GM19467 (cell line): ENCODE data around the gene EVI5L.

ENCODE experiments used
- ATAC-seq: cut with Tn5 transposase; IDR thresholded peaks from one replicate; pipeline ENCODE4 v1.9.1; 2021; ENCODE audit warnings: mild to moderate bottlenecking, moderate library complexity; ENCODE audit not compliant: unreplicated experiment

Gene EVI5L

DNA sequence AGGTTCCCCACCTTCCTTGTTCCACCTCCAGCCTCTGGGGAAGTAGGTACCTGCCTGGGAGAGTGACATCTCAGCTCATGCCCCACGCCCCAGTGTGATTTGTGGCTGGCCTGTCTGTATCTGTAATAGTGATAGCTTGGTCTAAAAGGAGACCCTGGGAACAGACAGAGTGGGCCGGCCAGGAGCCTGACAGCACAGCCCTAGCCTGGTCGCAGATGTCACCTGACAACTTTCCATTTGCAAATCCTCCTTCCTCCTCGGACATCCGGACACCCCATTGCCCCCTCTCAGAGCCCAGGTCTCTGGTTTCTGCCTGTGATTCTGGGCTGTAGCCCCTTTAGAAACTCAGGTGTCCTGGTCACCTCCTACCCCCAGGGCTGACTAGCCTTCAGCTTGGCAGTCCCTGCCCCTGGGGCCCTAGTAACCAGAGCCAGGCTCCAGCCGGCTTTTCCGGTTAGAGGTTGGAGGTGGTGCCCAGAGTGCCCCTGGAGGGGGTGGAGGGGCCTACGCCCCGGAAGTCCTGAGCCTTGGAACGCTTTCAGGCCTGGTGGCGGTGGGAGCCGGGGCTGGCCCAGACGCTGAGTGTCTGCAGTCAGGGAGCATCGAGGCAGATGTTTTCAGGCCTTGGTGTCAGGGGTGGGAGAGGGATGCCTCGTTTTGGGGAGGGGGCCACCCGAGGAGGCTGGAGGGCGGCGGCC lies 64.7 kb downstream of the EVI5L start:
- no peak for ATAC-seq

DNA sequence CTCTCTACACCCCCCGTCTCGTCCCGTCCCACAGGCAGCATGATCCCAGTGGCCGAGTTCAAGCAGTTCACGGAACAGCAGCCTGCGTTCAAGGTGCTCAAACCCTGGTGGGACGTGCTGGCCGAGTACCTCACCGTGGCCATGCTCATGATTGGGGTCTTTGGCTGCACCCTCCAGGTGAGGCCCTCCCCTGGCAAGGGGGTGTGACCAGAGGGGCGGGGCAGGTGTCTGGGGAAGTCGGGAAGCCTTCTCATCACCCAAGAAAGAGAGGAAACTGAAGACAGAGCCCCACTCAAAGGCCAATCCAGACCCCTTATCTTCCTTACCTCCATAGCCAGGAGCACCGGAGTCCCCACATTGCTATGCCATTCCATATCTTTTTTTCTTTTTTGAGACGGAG lies 65.5 kb downstream of the EVI5L start:
- ATAC-seq: no peak

DNA sequence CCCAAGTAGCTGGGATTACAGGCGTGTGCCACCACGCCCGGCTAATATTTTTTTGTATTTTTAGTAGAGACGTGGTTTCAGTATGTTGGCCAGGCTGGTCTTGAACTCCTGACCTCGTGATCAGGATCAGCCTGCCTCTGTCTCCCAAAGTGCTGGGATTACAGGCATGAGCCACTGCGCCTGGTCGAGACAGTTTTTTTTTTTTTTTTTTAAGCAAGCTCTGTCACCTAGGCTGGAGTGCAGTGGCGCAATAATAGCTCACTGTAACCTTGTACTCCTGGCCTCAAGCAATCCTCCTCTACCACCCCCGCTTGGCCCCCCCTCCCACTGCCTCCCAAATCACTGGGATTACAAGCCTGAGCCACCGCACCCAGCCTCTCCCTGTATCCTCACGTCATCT lies 67.3 kb downstream of the EVI5L start:
- ATAC-seq: no peak

DNA sequence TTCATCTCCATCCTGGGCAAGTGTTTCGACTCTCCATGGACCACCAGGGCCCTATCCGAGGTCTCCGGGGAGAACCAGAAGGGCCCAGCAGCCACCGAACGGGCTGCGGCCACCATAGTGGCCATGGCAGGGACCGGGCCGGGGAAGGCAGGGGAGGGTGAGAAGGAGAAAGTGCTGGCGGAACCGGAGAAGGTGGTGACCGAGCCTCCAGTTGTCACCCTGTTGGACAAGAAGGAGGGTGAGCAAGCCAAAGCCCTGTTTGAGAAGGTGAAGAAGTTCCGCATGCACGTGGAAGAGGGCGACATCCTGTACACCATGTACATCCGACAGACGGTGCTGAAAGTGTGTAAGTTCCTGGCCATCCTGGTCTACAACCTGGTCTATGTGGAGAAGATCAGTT lies 68.9 kb downstream of the EVI5L start:
- ATAC-seq: no peak

DNA sequence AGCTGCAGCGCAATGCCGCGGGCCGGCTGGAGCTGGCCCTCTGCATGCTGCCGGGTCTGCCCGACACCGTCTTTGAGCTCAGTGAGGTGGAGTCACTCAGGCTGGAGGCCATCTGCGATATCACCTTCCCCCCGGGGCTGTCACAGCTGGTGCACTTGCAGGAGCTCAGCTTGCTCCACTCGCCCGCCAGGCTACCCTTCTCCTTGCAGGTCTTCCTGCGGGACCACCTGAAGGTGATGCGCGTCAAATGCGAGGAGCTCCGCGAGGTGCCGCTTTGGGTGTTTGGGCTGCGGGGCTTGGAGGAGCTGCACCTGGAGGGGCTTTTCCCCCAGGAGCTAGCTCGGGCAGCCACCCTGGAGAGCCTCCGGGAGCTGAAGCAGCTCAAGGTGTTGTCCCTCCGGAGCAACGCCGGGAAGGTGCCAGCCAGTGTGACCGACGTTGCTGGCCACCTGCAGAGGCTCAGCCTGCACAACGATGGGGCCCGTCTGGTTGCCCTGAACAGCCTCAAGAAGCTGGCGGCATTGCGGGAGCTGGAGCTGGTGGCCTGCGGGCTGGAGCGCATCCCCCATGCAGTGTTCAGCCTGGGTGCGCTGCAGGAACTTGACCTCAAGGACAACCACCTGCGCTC lies 69.8 kb downstream of the EVI5L start:
- ATAC-seq: no peak

DNA sequence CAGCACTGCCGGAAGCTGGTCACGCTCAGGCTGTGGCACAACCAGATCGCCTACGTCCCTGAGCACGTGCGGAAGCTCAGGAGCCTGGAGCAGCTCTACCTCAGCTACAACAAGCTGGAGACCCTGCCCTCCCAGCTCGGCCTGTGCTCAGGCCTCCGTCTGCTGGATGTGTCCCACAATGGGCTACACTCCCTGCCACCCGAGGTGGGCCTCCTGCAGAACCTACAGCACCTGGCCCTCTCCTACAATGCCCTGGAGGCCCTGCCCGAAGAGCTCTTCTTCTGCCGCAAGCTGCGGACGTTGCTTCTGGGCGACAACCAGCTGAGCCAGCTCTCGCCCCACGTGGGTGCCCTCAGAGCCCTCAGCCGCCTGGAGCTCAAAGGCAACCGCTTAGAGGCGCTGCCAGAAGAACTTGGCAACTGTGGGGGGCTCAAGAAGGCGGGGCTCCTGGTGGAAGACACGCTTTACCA lies 70.4 kb downstream of the EVI5L start:
- ATAC-seq: no peak

DNA sequence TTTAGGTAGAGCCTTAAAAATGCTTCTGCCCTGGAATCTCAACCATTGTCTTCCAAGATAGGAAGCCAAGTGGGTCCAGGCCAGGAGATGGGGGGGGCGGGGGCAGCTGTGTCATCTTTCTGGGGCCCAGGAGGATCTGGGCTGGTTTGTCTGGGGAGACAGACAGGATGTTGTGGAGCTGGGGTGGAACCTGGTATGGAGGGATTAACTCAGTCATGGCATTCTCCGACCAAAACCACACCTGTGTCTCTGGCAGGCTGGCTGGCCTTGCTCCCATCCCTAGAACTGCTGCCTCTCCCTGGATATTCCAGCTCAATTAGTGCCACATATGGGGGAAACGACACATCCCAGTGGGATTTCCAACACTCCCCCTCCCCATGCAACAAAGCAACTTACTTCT lies 70.9 kb downstream of the EVI5L start:
- ATAC-seq: no peak

DNA sequence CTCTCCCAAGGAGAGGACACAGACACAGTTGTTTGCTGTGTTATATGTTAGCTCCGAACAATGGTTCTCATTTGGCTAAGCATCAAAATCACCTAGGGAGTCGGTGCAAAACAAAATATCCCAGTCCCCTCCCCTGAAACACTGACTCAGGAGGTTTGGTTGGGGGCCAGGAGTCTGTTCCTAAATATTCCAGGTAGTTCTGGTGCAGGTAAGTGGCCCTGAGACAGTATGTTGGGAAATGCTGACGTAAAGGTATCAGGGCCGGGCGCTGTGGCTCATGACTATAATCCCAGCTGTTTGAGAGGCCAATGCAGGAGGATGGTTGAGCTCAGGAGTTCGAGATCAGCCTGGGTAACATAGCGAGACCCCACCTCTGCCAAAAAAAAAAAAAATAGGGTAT lies 71.3 kb downstream of the EVI5L start:
- ATAC-seq: no peak

DNA sequence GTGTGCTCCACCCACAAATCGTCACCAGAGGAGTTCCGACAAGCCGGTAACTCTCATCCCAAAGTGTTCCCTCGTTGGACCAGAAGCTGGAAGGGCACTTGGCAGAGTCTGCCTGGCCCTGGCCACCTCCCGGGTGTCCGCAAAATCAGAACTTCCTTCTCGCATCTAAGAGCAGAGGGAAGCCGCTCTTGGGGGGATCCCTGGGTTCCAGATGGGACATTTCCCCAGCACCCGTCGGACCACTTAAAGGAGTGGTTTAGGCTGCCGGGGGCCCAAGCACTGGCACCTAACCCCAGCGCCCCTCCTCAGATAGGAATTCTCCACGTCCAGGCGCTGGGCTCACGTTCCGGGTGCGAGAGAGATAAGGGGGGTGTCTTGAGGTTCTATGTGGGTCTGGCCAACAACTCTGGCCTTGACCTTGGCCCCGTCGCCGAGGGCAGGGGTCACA lies 72.8 kb downstream of the EVI5L start:
- ATAC-seq: no peak

DNA sequence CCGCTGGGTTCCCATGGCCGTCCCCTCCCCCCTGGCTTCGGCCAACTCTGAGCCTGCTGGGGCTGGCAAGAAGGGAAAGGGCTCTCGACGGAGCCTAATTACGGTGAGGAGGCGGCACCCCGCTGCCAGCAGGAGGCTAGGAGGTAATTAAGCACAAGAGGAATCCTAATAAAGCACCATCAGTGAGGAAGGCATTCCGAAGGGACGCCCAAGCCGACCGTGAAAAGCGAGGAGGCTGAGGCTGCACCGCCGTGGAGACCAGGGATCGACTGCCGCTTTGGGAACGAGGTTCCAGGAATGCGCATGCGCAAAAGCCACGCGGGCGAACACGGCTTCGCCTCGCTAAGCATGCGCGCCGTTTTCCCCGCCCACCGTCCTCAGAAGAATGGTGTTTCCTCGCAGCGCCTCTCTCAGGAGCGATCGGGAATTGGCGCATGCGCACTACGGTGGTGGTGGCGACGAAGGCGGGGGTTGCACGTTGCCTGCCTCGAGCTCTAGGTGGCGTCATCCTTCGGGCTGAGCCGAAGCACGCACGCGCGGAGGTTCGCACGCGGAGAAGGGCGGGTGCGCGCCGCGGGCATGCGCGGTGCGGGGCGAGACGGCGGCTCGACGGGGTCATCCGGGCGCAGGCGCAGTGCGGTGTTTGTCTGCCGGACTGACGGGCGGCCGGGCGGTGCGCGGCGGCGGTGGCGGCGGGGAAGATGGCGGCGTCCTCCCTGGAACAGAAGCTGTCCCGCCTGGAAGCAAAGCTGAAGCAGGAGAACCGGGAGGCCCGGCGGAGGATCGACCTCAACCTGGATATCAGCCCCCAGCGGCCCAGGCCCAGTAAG lies 73.4 kb downstream of the EVI5L start, which contains the start of gene MAP2K7:
TSS of gene MAP2K7 (plus strand) at position 634 of the 830 bp plus-strand sequence. CDS start at position 702, 68 bp downstream.
- ATAC-seq: peak; percentile 78

DNA sequence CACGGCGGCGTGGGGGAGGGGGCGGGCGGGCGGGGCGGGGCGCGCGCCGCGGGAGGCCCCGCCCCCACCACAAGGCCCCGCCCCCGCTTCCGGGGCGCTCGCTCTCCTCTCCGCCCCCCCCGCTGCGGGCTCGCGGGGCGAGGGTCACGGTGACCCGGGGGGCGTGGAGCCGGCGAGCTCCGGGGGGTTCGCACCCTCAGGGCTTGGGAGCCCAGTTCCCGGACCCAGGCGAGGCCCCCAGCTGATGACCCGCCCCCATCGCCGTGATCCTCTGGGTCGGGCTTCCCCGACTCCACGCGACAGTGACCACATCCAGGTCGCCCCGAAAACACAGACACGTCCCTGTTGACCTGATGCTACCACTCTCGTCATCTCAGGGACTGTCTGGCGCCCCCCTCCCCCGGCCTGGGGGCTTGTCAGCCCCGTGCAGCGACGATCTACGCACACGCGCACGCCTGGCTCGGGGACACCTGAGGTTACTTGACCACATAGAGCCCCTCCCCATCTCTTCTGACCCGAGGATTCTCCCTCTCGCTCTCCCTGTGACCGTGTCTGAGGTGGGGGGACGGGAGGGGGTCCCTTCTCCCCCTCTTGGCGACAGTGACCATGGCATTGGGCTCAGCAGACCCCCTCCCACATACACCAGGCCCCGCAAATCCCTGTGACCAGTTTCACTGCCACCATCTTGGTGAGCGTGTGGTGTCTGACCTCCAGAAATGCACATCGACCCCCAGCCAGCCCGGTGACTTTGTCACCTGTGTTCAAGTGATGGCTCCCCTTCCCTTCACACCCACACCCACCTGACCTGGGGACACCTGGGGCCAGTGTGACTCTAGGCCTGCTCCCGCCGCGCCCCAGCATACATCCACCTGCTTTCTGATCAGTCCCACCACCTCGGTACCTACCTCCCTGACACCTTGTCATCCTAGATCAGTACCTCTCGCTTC lies 74.3 kb downstream of the EVI5L start:
- peak; percentile 17 for ATAC-seq

DNA sequence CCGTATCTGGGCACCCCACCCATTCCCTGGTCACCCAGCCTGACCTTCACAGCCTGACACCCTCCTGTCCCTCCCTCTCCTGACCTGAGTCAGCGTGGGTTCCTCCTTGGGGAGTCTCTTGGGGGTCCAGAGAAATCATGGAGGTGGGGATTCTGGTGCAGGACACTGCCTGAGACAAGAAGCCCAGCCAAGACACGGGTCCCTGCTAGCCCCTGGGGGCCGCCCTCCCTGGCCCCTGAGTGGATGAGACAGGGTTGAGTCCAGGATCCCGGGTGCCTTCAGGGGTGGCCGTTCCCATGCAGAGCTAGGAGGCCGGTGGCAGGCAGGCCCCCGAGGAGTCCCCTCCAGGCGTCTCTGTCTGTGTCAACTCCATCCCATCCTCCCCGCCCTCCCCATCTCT lies 75.2 kb downstream of the EVI5L start:
- no peak for ATAC-seq

DNA sequence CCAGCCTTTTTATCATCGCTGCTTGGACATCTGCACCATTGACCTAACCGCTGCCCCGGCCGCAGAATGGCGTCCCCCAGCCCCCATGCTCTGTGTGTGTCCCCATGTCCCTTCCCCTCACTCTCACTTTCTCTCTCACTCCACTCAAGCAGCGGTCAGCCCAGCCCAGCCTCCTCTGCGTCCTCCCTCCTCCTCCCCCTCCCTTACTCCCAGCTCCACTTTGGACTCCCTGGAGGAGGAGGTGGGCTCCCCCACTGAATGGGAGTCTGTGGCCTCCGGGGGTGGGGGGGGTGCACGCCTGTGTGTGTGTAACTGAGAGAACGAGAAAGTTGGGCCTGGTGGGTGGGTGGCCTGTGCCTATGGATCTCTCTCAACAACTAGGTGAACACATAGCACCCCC lies 75.8 kb downstream of the EVI5L start:
- ATAC-seq: no peak

DNA sequence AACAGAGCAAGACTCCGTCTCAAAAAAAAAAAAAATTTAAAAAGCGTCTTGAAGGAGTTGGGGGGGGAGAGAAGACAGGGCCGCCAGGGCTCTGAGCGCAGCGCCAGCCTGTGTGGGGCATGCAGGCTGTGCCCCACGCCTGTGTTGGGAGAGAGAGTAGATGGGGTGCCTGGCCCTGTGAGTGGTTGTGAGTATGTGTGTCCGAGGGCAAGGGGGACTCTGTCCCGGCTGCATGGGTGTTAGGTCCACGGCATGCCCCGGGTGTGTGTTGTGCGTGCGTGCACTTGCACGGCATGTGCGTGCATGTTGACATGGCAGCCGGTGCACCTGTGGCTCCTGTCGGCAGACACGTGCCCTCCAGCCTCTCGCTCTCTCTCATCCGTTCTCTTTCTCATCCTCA lies 77.1 kb downstream of the EVI5L start:
- ATAC-seq: no peak

DNA sequence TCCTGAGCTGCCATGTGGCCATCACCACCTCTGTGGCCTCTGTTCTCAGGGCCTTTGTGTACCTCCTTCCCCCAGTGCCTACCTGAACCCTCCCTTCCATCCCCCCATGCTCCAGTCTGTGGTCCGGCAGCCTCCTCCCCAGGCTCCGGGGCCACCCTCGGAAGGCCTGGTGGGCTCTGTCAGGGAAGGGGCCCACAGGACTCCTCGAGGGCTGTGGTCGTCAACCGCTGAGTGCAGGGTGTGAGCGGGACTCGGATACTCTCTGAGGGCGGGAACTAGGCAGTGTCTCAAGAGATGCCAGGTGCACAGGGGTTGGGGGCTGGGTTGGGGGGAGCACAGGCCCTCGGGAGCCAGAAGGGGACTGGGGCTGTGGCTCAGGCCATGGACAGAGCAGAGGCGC lies 77.5 kb downstream of the EVI5L start:
- ATAC-seq: no peak

DNA sequence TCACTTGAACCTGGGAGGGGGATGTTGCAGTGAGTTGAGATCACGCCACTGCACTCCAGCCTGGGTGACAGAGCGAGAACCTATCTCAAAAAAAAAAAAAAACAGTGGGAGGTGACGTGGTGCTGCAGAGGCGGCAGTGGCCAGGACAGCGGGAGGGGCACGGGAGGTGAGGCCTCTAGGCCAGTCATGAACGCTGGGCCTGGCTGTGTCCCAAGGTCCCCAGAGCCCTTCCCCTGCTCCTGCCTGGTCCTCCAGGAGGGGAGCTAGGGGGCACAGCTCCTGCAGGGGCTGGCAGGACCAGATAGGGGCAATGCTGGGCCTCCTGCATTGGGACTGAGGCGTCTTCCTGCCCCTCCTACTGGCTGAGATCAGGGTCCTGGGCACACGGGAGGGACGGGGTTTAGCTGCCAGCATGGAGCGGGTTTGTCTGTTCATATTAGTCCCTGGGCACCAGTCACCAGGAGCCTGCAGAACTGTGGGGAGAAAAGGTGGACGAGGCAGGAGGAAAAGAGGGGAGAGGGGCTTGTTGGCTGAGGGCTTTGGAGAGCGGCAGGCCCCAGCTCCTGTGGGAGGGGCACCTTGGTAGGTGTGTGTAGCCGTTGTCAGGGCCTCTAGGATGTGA lies 78.2 kb downstream of the EVI5L start:
- no peak for ATAC-seq

DNA sequence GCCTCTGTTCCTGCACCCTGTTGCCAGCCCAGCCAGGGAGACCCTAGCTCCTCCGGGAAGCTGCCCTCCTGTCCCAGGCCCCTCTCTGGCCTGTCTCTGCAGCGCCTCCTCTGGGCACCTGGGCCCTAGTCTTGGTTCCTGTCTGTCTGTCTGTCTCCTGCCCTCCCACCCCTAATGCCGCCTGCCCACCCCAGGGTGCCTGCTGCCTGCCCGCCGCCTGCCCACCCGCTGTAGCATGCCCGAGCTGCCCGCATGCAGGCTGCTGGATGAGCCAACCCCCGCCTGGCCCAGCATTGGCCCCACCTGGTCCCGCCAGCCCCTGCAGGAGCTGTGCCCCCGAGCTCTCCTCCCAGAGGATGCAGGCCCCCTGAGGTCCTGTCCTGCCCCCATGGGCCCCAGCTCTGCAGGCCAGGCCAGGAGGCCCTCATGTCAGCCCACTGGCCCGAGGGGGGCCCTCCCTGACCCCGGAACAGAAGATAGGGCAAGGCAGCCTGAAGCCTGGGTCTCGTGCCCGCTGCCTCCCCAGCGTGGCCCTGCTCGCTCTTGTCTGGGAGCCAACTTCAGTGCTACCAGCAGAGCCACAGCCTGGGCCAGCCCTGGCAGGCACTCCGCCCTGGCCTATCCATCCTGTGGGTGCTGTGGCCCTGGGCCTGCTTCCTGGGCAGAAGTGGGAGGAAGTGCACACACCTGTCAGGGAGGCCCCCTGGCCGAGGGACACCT lies 78.9 kb downstream of the EVI5L start:
- no peak for ATAC-seq

DNA sequence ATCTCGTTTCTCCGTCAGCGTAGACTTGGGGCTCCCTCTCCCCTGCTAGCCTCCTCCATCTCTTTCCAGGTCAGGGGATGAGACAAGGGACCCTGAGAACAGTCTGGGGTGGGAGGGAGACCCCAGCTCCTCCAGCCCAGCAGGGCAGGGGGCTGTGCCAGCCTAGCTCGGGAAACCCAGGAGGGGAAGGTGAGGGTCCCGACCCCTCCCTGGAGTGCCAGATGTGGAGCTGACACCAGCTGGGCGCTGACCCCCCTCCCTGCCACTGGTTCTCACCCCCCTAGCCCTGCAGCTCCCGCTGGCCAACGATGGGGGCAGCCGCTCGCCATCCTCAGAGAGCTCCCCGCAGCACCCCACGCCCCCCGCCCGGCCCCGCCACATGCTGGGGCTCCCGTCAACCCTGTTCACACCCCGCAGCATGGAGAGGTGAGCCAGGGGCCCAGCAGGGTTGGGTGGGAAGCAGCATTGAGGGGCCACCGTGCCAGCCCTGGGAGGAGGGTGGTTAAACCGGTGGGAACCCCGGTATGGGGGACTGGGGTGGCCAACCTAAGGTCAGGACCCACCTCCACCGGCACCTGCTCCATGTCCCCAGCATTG lies 79.6 kb downstream of the EVI5L start:
- ATAC-seq: no peak
